Peyer's patch (tissue), 4 donors: Measurements from ENCODE around the gene ZCCHC13. TPM values are rescaled to one million over a fixed set of nuclear protein-coding genes. Genes with fewer than 3 reads are reported as not detected.
A peak's percentile ranks its signal among the peaks of the same experiment; 100 is the strongest.

Experiments used
- DNase-seq, 3 donors: peaks; one replicate each; pipeline ENCODE4 v3.0.0-alpha.2; 2017 to 2019
- H3K27ac ChIP-seq, 4 donors: fragments of 200-600 bp; sonication (generic); one replicate each; pipeline ENCODE4 v1.5.1; 2016 to 2019
- H3K27me3 ChIP-seq, 2 donors: fragments of 200-600 bp; sonication (generic); one replicate each; pipeline ENCODE4 v1.5.1; 2019
- H3K36me3 ChIP-seq, 3 donors: fragments of 200-600 bp; sonication (generic); one replicate each; pipeline ENCODE4 v1.5.1; 2016 to 2019
- H3K4me1 ChIP-seq, 4 donors: fragments of 200-600 bp; sonication (generic); one replicate each; pipeline ENCODE4 v1.5.1; 2016 to 2019
- H3K4me3 ChIP-seq, 4 donors: fragments of 200-600 bp; sonication (generic); 1 replicate in 3 of 4; 2 replicates in 1 of 4; pipeline ENCODE4 v1.5.1; 2016 to 2019; ENCODE audit warnings: mild to moderate bottlenecking in 1 of 4
- H3K9me3 ChIP-seq, 4 donors: fragments of 200-600 bp; sonication (generic); one replicate each; pipeline ENCODE4 v1.5.1; 2016 to 2019; ENCODE audit warnings: mild to moderate bottlenecking in 1 of 4
- POLR2A ChIP-seq, 2 donors: fragments of 450-650 bp; IDR thresholded peaks; one replicate each; pipeline ENCODE4 v1.5.1; 2017; ENCODE audit warnings: antibody characterized with exemption in 2 of 2, mild to moderate bottlenecking in 2 of 2, moderate library complexity in 2 of 2
- total RNA-seq, 4 donors: library from RNA; depleted of rRNA; stranded (reverse); fragments of >200 nt; gene quantifications; one replicate each; pipeline ENCODE4 v1.1.0, GENCODE V29; 2016
- TF ChIP-seq, protein P1 (sequence below), 6 experiments: fragments of 450-650 bp in 4 of 6; fragments of 200-600 bp in 2 of 6; sonication (generic) in 1 of 6; IDR thresholded peaks; one replicate each; pipeline ENCODE4 v1.5.1; 2017 to 2019; ENCODE audit warnings: antibody characterized with exemption in 6 of 6, mild to moderate bottlenecking in 3 of 6, moderate library complexity in 1 of 6

ZCCHC13 gene
- total RNA-seq, 4 donors from 2014 or later: not detected

DNA sequence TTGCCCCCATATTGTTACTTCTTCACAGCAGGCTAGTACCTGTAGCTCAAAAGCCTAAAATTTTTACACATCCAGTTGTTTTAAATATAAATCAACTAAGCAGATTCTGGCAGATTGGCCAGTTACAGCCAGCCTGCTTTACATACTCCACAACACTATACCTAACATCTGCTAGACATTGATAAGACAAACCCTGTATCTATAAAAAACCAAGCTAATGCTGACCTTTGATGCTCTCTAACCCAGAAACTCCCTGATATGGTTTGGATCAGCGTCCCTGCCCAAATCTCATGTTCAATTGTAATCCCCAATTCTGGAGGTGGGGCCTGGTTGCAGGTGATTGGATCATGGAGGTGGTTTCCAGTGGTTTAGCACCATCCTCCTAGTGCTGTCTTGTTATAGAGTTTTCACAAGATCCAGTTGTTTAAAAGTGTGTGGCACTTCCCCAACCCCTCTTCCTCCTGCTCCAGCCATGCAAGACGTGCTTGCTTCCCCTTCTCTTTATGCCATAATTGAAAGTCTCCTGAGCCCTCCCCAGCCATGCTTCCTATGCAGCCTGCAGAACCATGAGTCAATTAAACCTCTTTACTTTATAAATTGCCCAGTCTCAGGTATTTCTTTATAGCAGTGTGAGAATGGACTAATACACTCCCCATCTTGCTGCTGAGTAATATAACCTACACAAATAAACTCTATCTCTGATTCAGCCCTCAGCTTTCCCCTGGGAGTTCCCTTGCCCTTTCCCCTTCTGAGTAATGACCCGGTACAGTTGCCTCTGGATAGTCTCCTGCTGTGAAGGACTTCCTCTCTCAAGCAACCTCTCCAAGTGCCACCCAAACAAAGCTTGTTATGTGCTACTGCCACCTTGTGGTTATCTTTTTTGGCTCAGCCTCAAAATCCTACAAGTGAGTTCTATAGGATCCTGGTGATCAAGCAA, 39.6 kb downstream of the ZCCHC13 start:
- H3K27ac ChIP-seq: peak overlapping the region in 2 of 4 donors; percentile 32 to 48
- no peaks in the 10 kb centered on the region for H3K27me3 ChIP-seq

DNA sequence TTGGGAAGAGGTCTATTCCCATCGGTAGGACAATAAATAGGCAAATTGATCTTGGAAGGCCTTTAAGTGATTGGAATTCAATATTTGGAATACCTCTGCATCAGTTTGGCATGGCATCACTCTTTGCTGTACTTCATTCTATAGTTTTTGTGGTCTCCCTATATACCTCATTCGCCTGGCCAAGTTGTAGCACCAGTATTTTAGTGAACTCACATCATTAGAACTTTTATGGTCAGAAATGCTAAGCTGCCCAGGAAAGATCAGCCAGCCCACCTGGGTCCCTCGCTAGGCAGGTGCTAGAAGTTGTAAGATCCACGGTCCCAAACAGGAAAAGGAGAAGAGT, 40.3 kb downstream of the ZCCHC13 start:
- H3K4me1 ChIP-seq: no peaks in the 10 kb centered on the region
- TF ChIP-seq POLR2A (IDR thresholded peaks at IDR 0.05): no peak
- TF ChIP-seq, protein P1, sequence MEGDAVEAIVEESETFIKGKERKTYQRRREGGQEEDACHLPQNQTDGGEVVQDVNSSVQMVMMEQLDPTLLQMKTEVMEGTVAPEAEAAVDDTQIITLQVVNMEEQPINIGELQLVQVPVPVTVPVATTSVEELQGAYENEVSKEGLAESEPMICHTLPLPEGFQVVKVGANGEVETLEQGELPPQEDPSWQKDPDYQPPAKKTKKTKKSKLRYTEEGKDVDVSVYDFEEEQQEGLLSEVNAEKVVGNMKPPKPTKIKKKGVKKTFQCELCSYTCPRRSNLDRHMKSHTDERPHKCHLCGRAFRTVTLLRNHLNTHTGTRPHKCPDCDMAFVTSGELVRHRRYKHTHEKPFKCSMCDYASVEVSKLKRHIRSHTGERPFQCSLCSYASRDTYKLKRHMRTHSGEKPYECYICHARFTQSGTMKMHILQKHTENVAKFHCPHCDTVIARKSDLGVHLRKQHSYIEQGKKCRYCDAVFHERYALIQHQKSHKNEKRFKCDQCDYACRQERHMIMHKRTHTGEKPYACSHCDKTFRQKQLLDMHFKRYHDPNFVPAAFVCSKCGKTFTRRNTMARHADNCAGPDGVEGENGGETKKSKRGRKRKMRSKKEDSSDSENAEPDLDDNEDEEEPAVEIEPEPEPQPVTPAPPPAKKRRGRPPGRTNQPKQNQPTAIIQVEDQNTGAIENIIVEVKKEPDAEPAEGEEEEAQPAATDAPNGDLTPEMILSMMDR (IDR thresholded peaks at IDR 0.05): peak in 1 of 6 experiments; percentile 3
- no peaks in the 10 kb centered on the region for H3K27me3 ChIP-seq
- no peaks in the 10 kb centered on the region for H3K9me3 ChIP-seq
- H3K27ac ChIP-seq: no peak overlapping the region
- no peaks in the 10 kb centered on the region for H3K36me3 ChIP-seq
- no peak for DNase-seq
- H3K4me3 ChIP-seq: no peak overlapping the region

More for the DNA sequence above, 39.6 kb downstream of the ZCCHC13 start:
- no peaks in the 10 kb centered on the region for H3K9me3 ChIP-seq
- TF ChIP-seq, protein P1 (IDR thresholded peaks at IDR 0.05): peak; percentile 8 to 82 (median 56)
- no peak for TF ChIP-seq POLR2A (IDR thresholded peaks at IDR 0.05)
- no peak overlapping the region for H3K4me3 ChIP-seq
- H3K4me1 ChIP-seq: no peaks in the 10 kb centered on the region
- DNase-seq: peak in 2 of 3 donors; percentile 25 to 82
- no peaks in the 10 kb centered on the region for H3K36me3 ChIP-seq

DNA sequence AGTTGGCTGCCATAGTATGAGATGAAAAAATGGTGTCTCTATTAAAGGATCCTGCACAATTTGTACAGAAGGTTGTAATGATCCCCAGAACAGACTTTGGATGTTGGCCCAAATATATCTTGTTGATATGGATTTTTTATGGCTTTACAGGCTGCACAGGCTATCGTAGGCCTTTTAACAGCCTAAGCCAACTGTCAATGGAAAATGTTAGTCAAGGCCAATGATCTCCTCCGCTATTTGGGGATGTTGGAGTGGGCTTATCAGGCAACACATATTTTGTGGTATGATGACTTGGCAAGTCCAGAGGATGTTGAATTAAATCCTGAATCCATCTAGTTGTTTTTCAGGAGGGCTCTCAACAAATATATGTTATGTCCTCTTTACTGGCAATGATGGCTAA, 42.1 kb downstream of the ZCCHC13 start:
- no peaks in the 10 kb centered on the region for H3K4me1 ChIP-seq
- no peaks in the 10 kb centered on the region for H3K36me3 ChIP-seq
- no peak overlapping the region for H3K27ac ChIP-seq
- H3K9me3 ChIP-seq: no peaks in the 10 kb centered on the region
- H3K4me3 ChIP-seq: no peak overlapping the region
- TF ChIP-seq, protein P1 (IDR thresholded peaks at IDR 0.05): no peak
- no peak for TF ChIP-seq POLR2A (IDR thresholded peaks at IDR 0.05)
- no peak for DNase-seq
- H3K27me3 ChIP-seq: no peaks in the 10 kb centered on the region

DNA sequence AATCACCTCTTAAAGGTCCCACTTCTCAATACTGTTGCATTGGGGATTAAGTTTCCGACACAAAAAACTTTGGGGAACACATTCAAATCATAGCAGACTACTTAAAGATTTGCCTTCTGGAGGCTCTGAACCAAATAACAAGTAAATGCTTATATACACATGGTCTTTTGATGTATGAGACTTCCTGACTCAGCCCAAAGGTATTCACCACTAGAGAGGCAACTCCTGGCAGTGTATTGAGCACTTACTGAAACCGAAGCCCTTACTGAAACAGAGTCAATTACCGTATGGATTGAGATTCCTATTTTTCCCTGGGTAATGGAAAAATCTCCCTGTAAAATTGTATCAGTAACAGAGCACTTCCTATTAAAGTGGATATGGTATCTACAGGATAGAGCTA, 45.4 kb downstream of the ZCCHC13 start:
- TF ChIP-seq, protein P1 (IDR thresholded peaks at IDR 0.05): no peak
- no peak for TF ChIP-seq POLR2A (IDR thresholded peaks at IDR 0.05)
- no peaks in the 10 kb centered on the region for H3K4me1 ChIP-seq
- H3K4me3 ChIP-seq: no peak overlapping the region
- no peaks in the 10 kb centered on the region for H3K9me3 ChIP-seq
- DNase-seq: no peak
- no peak overlapping the region for H3K27ac ChIP-seq
- H3K36me3 ChIP-seq: no peaks in the 10 kb centered on the region
- no peaks in the 10 kb centered on the region for H3K27me3 ChIP-seq

DNA sequence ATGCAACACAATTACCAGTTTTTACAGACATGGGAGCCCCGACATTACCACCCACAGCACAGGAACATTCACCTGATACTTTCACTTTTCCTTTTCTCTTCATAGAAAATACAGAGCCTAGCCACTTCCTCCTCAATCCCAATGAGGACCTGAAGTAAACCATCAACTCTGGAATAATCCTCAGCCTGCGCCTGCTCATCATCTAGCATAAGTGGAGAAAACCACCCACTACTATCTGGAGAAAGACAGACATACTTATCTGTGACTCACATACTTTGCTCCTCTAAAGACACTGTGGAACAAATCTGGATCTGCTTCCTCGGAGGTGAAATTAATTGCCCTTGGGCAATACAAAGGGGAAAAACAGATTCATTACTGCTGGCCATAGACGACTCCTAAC, 47.8 kb downstream of the ZCCHC13 start:
- Histone ChIP-seq H3K9me3 (no peaks in the 10 kb centered on the region), H3K27ac (no peak overlapping the region), H3K27me3 (no peaks in the 10 kb centered on the region), H3K4me3 (no peak overlapping the region), H3K36me3 (no peaks in the 10 kb centered on the region), H3K4me1 (no peaks in the 10 kb centered on the region)
- no peak for TF ChIP-seq POLR2A (IDR thresholded peaks at IDR 0.05)
- TF ChIP-seq, protein P1 (IDR thresholded peaks at IDR 0.05): no peak
- no peak for DNase-seq
